ENCODE results near the gene RAP2B.

Gene RAP2B

GRCh38 chr3:153163393-153163724 is 1.3 kb downstream of the RAP2B start:
- TF ChIP-seq, protein P1, sequence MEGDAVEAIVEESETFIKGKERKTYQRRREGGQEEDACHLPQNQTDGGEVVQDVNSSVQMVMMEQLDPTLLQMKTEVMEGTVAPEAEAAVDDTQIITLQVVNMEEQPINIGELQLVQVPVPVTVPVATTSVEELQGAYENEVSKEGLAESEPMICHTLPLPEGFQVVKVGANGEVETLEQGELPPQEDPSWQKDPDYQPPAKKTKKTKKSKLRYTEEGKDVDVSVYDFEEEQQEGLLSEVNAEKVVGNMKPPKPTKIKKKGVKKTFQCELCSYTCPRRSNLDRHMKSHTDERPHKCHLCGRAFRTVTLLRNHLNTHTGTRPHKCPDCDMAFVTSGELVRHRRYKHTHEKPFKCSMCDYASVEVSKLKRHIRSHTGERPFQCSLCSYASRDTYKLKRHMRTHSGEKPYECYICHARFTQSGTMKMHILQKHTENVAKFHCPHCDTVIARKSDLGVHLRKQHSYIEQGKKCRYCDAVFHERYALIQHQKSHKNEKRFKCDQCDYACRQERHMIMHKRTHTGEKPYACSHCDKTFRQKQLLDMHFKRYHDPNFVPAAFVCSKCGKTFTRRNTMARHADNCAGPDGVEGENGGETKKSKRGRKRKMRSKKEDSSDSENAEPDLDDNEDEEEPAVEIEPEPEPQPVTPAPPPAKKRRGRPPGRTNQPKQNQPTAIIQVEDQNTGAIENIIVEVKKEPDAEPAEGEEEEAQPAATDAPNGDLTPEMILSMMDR (IDR thresholded peaks at IDR 0.05), result no peak

DNA sequence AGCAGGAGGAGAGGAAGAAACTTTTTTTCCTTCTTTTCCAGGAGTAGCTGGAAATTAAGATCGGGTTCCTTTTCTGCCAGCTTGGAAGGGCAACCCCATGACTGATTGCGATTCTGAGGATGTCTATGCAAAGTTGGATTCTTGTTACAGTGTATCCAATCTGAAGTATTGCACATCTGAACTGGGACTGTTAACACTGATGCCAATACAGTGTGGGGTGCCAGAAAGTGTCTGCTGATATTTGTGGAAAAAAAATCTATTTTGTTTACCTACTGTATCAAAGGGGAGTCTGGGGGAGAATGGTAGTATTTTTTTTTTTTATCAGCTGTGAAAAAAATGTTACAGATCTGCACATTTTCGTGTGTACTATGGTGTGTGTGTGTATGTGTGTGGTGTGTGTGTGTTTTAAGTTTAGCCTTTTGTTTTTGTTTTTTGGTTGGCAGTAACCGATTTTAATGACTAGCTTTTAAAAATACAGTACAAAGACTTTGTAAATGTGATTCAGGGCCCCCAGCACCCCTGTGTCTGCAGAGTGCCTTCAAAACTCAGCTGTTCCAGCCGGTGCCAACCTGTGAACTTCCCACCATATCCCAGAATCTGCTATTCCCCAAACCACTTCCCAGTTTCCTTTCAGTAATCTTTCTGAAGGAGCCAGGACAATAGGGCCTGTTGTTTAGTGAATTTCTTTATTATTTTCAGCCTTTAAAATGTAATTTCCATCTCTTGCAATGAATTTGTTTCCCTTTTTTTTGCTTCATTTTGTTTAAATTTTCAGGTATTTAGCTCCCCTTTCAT is 1.9 kb downstream of the RAP2B start:
- TF ChIP-seq, protein P1 (IDR thresholded peaks at IDR 0.05), result no peak

DNA sequence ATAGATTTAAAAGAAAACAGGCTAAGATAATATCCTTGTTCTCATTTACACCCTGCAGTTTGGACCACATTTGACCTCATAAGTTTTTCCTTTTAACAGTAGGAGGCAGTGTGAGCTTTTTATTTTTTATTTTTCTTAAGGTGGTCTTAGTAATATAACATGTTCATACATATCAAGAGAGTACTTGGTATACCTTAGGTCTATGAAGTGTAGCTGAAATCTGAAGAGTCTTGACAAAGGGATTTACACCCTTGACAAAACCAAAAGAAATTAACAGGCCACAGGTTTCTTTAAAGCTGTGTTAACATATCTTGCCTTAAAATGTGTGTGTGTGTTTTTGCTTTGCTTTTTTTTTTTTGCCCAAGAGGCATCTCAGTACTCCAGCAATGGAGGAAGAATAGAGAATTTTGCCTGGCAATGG is 3.2 kb downstream of the RAP2B start:
- TF ChIP-seq, protein P1 (IDR thresholded peaks at IDR 0.05), result peak; percentile 36; the same call in 1 of the 2 replicates

DNA sequence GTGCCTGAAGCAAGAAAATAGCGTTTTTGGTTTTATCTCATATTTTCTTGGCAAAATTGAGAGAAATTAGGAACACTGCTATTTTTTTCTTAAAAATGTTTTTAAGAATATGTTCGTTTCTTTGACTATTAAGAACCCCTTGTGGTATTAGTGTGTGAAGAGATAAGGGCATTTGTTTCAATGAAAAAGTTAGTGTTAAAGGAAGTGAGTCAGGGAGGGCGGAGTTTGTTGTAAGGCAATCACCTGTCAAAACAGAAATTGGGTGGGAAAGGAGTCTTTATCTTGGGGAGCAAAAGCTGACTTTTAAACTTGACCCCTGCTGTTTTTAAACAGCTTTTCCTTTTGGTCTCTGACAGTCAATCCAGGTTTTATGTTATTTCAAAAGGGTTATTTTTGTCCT is 4.2 kb downstream of the RAP2B start:
- TF ChIP-seq, protein P1 (IDR thresholded peaks at IDR 0.05), result no peak

DNA sequence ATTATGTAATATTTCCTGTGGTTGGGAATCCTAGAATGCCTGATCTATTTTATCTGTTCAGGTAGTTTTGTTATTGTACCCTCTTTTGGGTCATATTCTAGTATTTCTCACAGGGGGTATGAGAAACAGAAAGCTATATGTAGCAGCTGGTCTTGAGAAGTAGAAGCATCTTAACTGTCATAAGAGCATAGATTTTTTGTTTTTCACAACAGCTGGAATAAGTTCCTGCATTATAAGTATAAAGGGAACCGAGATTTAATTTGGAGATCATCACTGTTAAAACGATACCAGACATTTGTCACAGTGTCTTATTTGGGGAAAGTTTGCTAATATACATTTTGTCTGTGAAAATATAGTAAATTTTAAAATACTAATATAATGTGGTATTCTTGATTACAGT is 4.8 kb downstream of the RAP2B start:
- TF ChIP-seq, protein P1 (IDR thresholded peaks at IDR 0.05), result no peak

DNA sequence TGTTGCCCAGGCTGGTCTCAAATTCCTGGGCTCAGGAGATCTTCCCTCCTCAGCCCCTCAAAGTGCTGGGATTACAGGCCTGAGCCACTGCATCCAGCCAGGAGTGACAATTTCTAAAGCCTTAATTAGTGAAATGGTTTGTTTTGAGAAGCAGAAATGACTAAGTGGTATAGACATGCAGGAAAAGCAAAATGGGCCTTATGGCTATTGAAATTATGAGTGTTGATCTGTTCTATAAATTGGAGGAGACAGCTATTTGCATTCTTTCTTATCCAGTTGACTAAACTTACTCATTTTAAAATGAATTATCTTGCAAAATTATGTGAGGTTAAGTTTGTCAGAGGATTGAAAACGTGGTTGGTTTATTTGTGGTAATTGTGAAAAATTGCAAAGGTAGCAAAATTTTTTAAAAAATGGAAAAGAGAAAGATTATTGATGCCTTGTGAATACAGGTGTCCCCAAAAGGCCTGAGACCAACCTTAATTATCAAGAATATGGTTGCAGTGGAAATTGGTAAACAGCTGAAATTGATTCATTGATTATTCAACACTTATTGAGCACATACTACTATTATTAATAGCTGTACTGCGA is 7.9 kb downstream of the RAP2B start:
- TF ChIP-seq, protein P1 (IDR thresholded peaks at IDR 0.05), result no peak

DNA sequence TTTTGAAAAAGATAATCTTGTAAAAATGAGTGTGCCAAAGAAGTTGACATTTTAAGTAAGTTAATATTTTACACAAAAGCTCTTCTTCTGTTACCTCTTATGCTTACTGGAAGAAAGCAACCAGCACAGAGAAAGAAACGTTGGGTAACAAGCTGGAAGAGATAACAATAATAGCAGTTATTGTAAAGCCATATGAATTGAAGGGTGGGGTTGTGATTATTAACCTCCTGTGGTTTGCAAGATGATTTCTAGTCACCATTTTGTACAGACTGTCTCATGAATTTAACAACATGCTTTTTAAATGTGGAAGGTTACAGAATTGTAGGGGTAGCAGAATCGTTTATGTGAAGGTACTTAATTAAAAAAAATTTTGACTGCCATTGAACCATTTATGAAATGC is 9.2 kb downstream of the RAP2B start:
- TF ChIP-seq, protein P1 (IDR thresholded peaks at IDR 0.05), result no peak
